Measurements from ENCODE around the gene SLF2. TPM values are rescaled to one million over a fixed set of nuclear protein-coding genes. Genes with fewer than 3 reads are reported as not detected.

The SLF2 gene
- polyA plus RNA-seq, 3 donors = 29.7 to 32.9 (median 30.9) TPM

DNA sequence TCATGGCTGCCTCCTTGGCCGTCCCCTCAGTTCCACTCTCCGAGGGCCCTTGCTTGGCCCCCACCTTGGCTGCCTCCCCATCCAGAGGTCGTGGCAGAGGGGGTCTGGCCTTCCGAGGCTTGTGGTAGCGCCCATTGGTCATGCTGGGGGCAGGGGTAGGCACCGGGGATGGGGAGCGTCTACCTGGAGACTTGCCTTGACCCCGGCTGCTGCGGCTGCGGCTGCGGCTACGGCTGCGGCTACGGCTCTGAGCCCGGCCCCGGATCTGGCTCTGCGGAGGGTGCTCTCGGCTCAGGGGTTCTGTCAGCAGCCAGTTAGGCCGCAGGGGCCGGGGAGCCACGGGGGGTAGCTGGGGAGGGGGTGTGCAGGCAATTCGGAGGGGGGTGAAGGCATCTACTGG is 97.6 kb downstream of the SLF2 start:
- no peak for DNase-seq (ENCODE audit: low read depth in 3 of 3, low spot score in 2 of 3)

DNA sequence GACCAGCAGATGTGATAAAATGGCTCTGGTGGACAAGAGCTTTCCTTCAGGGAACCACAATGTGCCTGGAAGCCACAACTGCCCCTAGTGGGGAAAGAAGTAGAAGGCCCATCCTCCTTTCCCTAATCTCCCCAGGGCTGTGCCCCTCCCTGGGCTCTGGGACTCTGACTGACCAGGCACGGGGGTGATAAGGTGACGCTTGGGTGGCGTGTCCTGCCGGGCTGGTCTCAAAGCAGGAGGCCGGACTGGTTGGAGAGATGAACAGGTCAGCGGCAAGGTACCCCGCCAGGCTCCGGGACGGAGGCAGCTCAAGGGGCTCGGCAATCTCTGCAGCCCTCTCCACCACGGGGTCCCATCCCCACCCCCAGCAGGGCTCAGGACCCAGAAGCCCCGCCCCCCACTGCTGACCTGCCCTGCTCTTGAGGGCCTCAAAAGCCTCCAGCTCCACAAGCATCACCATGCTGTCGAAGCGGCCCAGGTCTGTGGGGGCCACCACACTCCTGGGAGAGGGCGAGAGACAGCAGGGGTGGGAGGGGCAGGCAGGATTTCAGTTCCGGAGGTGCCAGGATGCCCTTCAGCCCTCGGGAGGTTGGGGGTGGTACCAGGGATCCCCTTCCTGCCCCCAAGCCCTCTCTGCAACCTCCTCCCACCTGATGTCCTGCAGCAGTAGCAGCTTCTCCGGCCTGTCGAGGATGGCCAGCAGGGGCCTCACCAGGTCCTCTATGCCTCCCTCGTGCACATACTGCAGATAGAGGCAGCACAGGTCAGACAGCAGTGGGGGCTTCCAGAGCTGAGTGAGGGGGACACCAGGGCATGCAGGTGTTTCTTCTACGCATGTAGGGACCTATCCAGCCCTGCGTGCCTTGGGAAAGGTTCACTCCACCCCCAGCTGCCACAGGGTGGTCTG is 99.0 kb downstream of the SLF2 start:
- DNase-seq (ENCODE audit: low read depth in 3 of 3, low spot score in 2 of 3) = no peak

DNA sequence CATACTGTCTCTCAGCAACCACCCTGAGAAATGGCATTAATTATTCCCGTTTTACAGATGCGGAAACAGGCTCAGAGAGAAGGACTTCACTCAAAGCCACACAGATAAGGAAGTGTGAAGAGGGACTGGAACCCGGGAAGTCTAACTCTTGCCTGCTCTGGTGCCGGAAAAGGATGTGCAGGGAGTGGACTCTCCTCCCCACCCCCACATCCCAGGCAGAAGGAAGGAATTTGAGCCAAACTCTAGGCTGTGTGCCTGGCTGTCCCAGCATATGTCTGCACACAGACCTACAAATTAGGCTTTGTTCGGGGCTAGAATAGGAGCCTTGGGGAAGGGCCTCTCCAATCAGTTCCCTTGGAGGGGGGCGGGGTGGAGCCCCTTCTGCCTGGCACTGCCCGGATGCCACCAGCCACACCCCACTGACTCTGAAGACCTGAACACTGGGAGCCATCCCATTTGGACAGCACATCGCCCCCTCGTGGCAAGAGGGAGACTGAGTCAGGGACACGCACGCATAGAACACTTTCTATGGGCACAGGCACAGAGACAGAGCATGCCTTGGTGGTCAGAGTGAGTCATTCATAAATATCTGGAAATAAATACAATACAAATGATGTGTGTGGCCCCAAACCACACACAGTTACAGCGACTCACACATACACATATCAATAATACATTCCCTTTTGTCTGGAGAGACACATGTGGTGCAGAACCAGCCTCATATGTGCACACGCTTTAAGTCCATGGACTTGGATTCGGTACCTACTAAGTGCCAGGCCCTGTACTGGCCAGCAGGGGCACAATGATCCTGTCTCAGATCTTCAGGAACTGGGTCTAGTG is 100.0 kb downstream of the SLF2 start:
- peak in 1 of 3 donors; percentile 79 for DNase-seq (ENCODE audit: low read depth in 3 of 3, low spot score in 2 of 3)

DNA sequence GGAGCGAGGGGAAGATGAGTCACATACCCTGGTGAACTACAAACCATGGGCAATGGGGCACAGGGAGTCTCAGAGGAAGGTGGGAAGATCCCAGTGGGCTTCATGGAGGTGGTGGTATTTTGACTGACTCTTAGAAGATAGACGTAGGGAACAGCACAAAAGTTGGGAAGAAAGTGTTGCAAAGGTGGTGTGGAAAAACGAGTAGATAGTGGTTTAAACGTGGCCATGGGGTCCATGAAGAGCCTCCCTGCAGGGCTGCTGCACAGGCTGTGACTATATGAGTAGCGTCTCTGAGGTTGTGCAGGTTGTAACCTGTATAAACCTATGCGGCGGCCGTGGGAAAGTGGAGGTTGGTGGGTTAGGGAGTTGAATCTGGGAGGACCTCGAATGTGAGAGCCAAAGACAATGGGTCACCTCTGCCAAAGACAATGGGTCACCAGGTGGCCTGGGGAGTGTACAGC is 100.6 kb downstream of the SLF2 start:
- no peak for DNase-seq (ENCODE audit: low read depth in 3 of 3, low spot score in 2 of 3)

DNA sequence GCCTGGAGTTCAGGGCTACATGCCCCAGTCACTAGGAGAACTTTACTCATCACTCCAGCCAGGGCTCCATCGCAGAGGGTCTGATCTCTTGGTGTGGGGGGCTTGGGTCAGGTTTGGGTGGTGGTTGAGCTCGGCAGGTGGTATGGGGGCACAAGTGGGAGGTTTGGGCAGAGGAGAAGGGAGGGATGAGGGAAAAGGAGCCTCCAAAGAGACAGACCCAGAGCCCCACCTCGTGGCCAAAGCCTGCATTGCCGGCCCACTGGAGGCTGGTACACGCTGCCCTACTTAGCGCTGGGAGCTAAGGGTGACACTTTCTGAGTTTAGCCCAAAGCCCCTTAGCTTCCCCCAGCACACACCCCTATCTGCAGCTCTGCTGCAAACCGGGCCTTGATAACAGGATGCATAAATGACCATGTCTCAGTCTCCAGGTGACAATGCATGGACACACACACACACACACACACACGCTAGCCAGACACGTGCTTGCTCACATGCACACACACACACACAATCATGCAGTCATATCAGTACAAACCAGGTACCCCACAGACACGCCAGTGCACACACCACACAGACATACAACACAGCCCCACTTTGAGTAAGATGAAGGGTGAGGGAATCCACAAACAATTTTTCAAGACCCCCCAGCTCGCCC is 101.6 kb downstream of the SLF2 start:
- DNase-seq (ENCODE audit: low read depth in 3 of 3, low spot score in 2 of 3) = no peak

Other genes with a start within 250 kb of the SLF2 start
- gene PAX2, start 167.4 kb upstream of the SLF2 start, polyA plus RNA-seq (ENCODE audit: insufficient read length in 3 of 3) = 100 to 1,000 TPM; 130 to 141 (median 133) TPM
- gene SEMA4G, start 56.5 kb downstream of the SLF2 start, polyA plus RNA-seq (ENCODE audit: insufficient read length in 3 of 3) = 10 to 100 TPM; 41.1 to 48.1 (median 43.6) TPM
- 10 to 100 TPM; 86.9 to 95.2 (median 87.1) TPM for gene MRPL43, start 74.5 kb downstream of the SLF2 start, polyA plus RNA-seq (ENCODE audit: insufficient read length in 3 of 3)
- gene TWNK, start 74.6 kb downstream of the SLF2 start, polyA plus RNA-seq (ENCODE audit: insufficient read length in 3 of 3) = 10 to 100 TPM; 16.3 to 18.6 (median 18.0) TPM
- 10 to 100 TPM; 42.3 to 49.9 (median 47.3) TPM for gene LZTS2, start 86.8 kb downstream of the SLF2 start, polyA plus RNA-seq (ENCODE audit: insufficient read length in 3 of 3)
- gene PDZD7, start 118.2 kb downstream of the SLF2 start, polyA plus RNA-seq (ENCODE audit: insufficient read length in 3 of 3) = 1 to 10 TPM; 1.2 to 1.9 (median 1.8) TPM
- 10 to 100 TPM; 20.7 to 22.6 (median 22.3) TPM for gene SFXN3, start 118.3 kb downstream of the SLF2 start, polyA plus RNA-seq (ENCODE audit: insufficient read length in 3 of 3)
- 10 to 100 TPM in 2 of 3 donors, 1 to 10 TPM in 1; 9.5 to 11.0 (median 10.0) TPM for gene KAZALD1, start 149.0 kb downstream of the SLF2 start, polyA plus RNA-seq (ENCODE audit: insufficient read length in 3 of 3)
- under 1 TPM in 2 of 3 donors, not detected in 1; 0.06 to 0.07 TPM for gene TLX1, start 218.3 kb downstream of the SLF2 start, polyA plus RNA-seq (ENCODE audit: insufficient read length in 3 of 3)